CD14-positive monocyte (primary cell): Measurements from ENCODE around the gene ABHD16A. TPM values are rescaled to one million over a fixed set of nuclear protein-coding genes. Genes with fewer than 3 reads are reported as not detected.

Experiments used
- DNase-seq, 3 donors: peaks; one replicate each; pipeline ENCODE4 v3.0.0-alpha.2; 2011 to 2022
- H2AFZ ChIP-seq: 2 replicates; pipeline ENCODE4 v1.6.0; 2012; ENCODE audit warnings: mild to moderate bottlenecking, low read depth, low read length, inconsistent platforms; ENCODE audit not compliant: insufficient read depth, poor library complexity, severe bottlenecking
- H3K27ac ChIP-seq, 2 donors: 1 replicate in 1 of 2; 2 replicates in 1 of 2; pipeline ENCODE4 v1.5.1; 2012 to 2013; ENCODE audit warnings: low read length in 2 of 2, control low read depth in 1 of 2, inconsistent platforms in 1 of 2, low read depth in 1 of 2, mild to moderate bottlenecking in 1 of 2
- H3K27me3 ChIP-seq, 2 donors: one replicate each; pipeline versions ENCODE4 v1.6.0 to v1.6.1; 2011 to 2013; ENCODE audit warnings: low read length in 2 of 2; ENCODE audit not compliant: control insufficient read depth in 2 of 2, insufficient read depth in 2 of 2
- H3K36me3 ChIP-seq, 2 donors: replicated peaks in 1 of 2; 1 replicate in 1 of 2; 2 replicates in 1 of 2; pipeline versions ENCODE4 v1.5.1 to v1.6.1; 2012 to 2013; ENCODE audit warnings: low read length in 2 of 2, control low read depth in 1 of 2, inconsistent platforms in 1 of 2, mild to moderate bottlenecking in 1 of 2; ENCODE audit not compliant: insufficient read depth in 2 of 2, control insufficient read depth in 1 of 2
- H3K4me1 ChIP-seq, 2 donors: 1 replicate in 1 of 2; 2 replicates in 1 of 2; pipeline versions ENCODE4 v1.5.1 to v1.6.1; 2012 to 2013; ENCODE audit warnings: low read length in 2 of 2, control low read depth in 1 of 2, inconsistent platforms in 1 of 2, mild to moderate bottlenecking in 1 of 2, moderate library complexity in 1 of 2; ENCODE audit not compliant: insufficient read depth in 2 of 2, control insufficient read depth in 1 of 2
- H3K4me2 ChIP-seq: replicated peaks from 2 replicates; pipeline ENCODE3; 2012; ENCODE audit warnings: low read length, moderate library complexity, mild to moderate bottlenecking; ENCODE audit not compliant: poor library complexity, severe bottlenecking; ENCODE audit errors: extremely low read depth
- H3K4me3 ChIP-seq, 3 experiments: fragments of 200-600 bp in 1 of 3; sonication (generic) in 1 of 3; replicated peaks in 1 of 3; 1 replicate in 2 of 3; 2 replicates in 1 of 3; pipeline ENCODE4 v1.5.1; 2011 to 2013; ENCODE audit warnings: low read length in 3 of 3, mild to moderate bottlenecking in 3 of 3, control low read depth in 2 of 3, low read depth in 2 of 3, inconsistent platforms in 1 of 3, moderate library complexity in 1 of 3
- H3K79me2 ChIP-seq: 2 replicates; pipeline ENCODE4 v1.6.0; 2012; ENCODE audit warnings: mild to moderate bottlenecking, control low read depth, inconsistent platforms, low read length, moderate library complexity; ENCODE audit not compliant: insufficient read depth
- H3K9ac ChIP-seq: 2 replicates; pipeline ENCODE4 v1.6.0; 2017; ENCODE audit warnings: low read length, mild to moderate bottlenecking; ENCODE audit not compliant: insufficient read depth, poor library complexity, severe bottlenecking
- H3K9me3 ChIP-seq, 2 donors: replicated peaks in 1 of 2; 1 replicate in 1 of 2; 2 replicates in 1 of 2; pipeline versions ENCODE4 v1.5.1 to v1.6.1; 2012 to 2013; ENCODE audit warnings: low read length in 2 of 2, control low read depth in 1 of 2; ENCODE audit not compliant: control insufficient read depth in 1 of 2, insufficient read depth in 1 of 2
- H4K20me1 ChIP-seq: 2 replicates; pipeline ENCODE4 v1.6.0; 2012; ENCODE audit warnings: mild to moderate bottlenecking, low read length, control low read depth, moderate library complexity; ENCODE audit not compliant: insufficient read depth
- H3K27ac Mint-ChIP-seq, 7 donors: one replicate each; pipeline ENCODE4 v1.8.0; 2020; ENCODE audit warnings: mild to moderate bottlenecking in 7 of 7, mixed read lengths in 7 of 7, moderate library complexity in 6 of 7, inconsistent platforms in 2 of 7
- H3K27me3 Mint-ChIP-seq, 3 donors: one replicate each; pipeline ENCODE4 v1.8.0; 2021 to 2022; ENCODE audit warnings: low read depth in 3 of 3, mild to moderate bottlenecking in 3 of 3, mixed read lengths in 3 of 3, moderate library complexity in 3 of 3, inconsistent platforms in 1 of 3
- H3K36me3 Mint-ChIP-seq, 2 donors: one replicate each; pipeline ENCODE4 v1.8.0; 2020; ENCODE audit warnings: mixed read lengths in 2 of 2, inconsistent platforms in 1 of 2, mild to moderate bottlenecking in 1 of 2
- H3K4me1 Mint-ChIP-seq: one replicate; pipeline ENCODE4 v1.8.0; 2020; ENCODE audit warnings: mild to moderate bottlenecking, mixed read lengths
- H3K4me3 Mint-ChIP-seq, 2 donors: one replicate each; pipeline ENCODE4 v1.8.0; 2020; ENCODE audit warnings: mild to moderate bottlenecking in 2 of 2, mixed read lengths in 2 of 2, moderate library complexity in 1 of 2
- H3K9me3 Mint-ChIP-seq, 7 donors: one replicate each; pipeline ENCODE4 v1.8.0; 2020 to 2022; ENCODE audit warnings: mixed read lengths in 7 of 7, mild to moderate bottlenecking in 6 of 7, moderate library complexity in 6 of 7, inconsistent platforms in 2 of 7
- whole genome bisulfite sequencing: methylation state at CpG from one replicate; pipeline ENCODE4 v1.1.5; 2013; ENCODE audit warnings: missing lambda C conversion rate; ENCODE audit not compliant: insufficient coverage; 5-methylcytosine and 5-hydroxymethylcytosine counted together
- intact Hi-C, 2 donors: fragments of 100-400 bp; cut with micrococcal nuclease; formaldehyde crosslinking; loops; one replicate each; pipeline versions ENCODE4 v1.15.0 to v1.15.1; 2023
- polyA plus RNA-seq, 3 donors: library from polyadenylated mRNA; depleted of rRNA in 1 of 3; unstranded in 2 of 3; stranded (reverse) in 1 of 3; fragments of 300-500 nt in 2 of 3; fragments of >200 nt in 1 of 3; fragmentation: Illumina TruSeq in 2 of 3; gene quantifications; 1 replicate in 2 of 3; 2 replicates in 1 of 3; pipeline ENCODE4 v1.2.3, GENCODE V29; 2012 to 2021
- TF ChIP-seq, protein P1 (sequence below): fragments of 200-600 bp; IDR thresholded peaks from one replicate; pipeline ENCODE4 v1.8.0; 2022; ENCODE audit warnings: antibody characterized with exemption, mild to moderate bottlenecking

ABHD16A gene
- polyA plus RNA-seq, 3 donors: 53.0 to 122 (median 56.0) TPM

GRCh38 chr6:31641370-31641769, 61.8 kb downstream of the ABHD16A start:
- intact Hi-C loops: no loop called here
- DNase-seq: no peak
- Histone ChIP-seq H3K9me3 (no peaks in the 10 kb centered on the region), H3K79me2 (no peaks in the 10 kb centered on the region), H3K27ac (no peak overlapping the region), H3K36me3 (peaks cover 94 to 99% of the 10 kb centered on the region in 2 donors), H3K4me1 (no peaks in the 10 kb centered on the region), H4K20me1 (peaks cover 84% of the 10 kb centered on the region), H3K4me3 (no peak overlapping the region), H3K4me2 (no peak overlapping the region), H3K27me3 (no peaks in the 10 kb centered on the region), H2AFZ (no peak overlapping the region), H3K9ac (no peak overlapping the region)
- Mint-ChIP-seq H3K4me1 (no peaks in the 10 kb centered on the region), H3K27me3 (no peaks in the 10 kb centered on the region), H3K27ac (peak overlapping the region in 2 of 7 donors; percentile 3 to 65), H3K36me3 (peaks cover 82 to 97% of the 10 kb centered on the region in 2 donors), H3K9me3 (no peaks in the 10 kb centered on the region), H3K4me3 (no peak overlapping the region)
- WGBS: no CpG with 5 or more reads among the region's 4 CpGs
- TF ChIP-seq, protein P1, sequence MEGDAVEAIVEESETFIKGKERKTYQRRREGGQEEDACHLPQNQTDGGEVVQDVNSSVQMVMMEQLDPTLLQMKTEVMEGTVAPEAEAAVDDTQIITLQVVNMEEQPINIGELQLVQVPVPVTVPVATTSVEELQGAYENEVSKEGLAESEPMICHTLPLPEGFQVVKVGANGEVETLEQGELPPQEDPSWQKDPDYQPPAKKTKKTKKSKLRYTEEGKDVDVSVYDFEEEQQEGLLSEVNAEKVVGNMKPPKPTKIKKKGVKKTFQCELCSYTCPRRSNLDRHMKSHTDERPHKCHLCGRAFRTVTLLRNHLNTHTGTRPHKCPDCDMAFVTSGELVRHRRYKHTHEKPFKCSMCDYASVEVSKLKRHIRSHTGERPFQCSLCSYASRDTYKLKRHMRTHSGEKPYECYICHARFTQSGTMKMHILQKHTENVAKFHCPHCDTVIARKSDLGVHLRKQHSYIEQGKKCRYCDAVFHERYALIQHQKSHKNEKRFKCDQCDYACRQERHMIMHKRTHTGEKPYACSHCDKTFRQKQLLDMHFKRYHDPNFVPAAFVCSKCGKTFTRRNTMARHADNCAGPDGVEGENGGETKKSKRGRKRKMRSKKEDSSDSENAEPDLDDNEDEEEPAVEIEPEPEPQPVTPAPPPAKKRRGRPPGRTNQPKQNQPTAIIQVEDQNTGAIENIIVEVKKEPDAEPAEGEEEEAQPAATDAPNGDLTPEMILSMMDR: no peak

- 82% methylated on average over 3 of the region's 6 CpGs for WGBS
- Histone ChIP-seq H3K4me3 (no peak overlapping the region), H2AFZ (no peak overlapping the region), H3K9ac (no peak overlapping the region), H3K36me3 (peaks cover 94 to 99% of the 10 kb centered on the region in 2 donors), H3K79me2 (peaks cover 5% of the 10 kb centered on the region), H4K20me1 (peaks cover 90% of the 10 kb centered on the region), H3K9me3 (no peaks in the 10 kb centered on the region), H3K4me1 (no peaks in the 10 kb centered on the region), H3K27ac (peak overlapping the region in 1 of 2 donors; percentile 4), H3K27me3 (no peaks in the 10 kb centered on the region), H3K4me2 (no peak overlapping the region)
- Mint-ChIP-seq H3K4me3 (no peak overlapping the region), H3K9me3 (no peaks in the 10 kb centered on the region), H3K27me3 (no peaks in the 10 kb centered on the region), H3K27ac (peak overlapping the region in 2 of 7 donors; percentile 8 to 13), H3K4me1 (no peaks in the 10 kb centered on the region), H3K36me3 (peaks cover 82 to 97% of the 10 kb centered on the region in 2 donors)
- TF ChIP-seq, protein P1: no peak
- intact Hi-C loops: no loop called here
- no peak for DNase-seq
Observed at GRCh38 chr6:31640612-31641011, 62.5 kb downstream of the ABHD16A start.
